Neural cell (in vitro differentiated cells): Measurements from ENCODE around the gene PRR14. TPM values are rescaled to one million over a fixed set of nuclear protein-coding genes. Genes with fewer than 3 reads are reported as not detected.

Experiments used
- H2AFZ ChIP-seq: fragments of 200-600, 300-800 bp; sonication (generic), shearing (Covaris generic); 2 replicates; pipeline ENCODE4 v1.6.0; 2014; ENCODE audit warnings: low read depth, mild to moderate bottlenecking, antibody characterized with exemption, low read length, moderate library complexity
- H3F3A ChIP-seq: fragments of 200-600 bp; shearing (Covaris generic); 2 replicates; pipeline ENCODE4 v1.6.1; 2016; ENCODE audit warnings: mild to moderate bottlenecking, moderate library complexity, mixed read lengths, antibody characterized with exemption, low read length; ENCODE audit not compliant: insufficient read depth, poor library complexity, severe bottlenecking
- H3K27ac ChIP-seq: fragments of 200-600, 300-800 bp; sonication (generic), shearing (Covaris generic); 2 replicates; pipeline ENCODE4 v1.5.1; 2014; ENCODE audit warnings: mild to moderate bottlenecking, low read length, moderate library complexity
- H3K27me3 ChIP-seq: fragments of 300-800, 200-600 bp; sonication (generic), shearing (Covaris generic); 2 replicates; pipeline ENCODE4 v1.6.0; 2014; ENCODE audit warnings: mild to moderate bottlenecking, low read depth, low read length, moderate library complexity; ENCODE audit not compliant: insufficient read depth
- H3K36me3 ChIP-seq: fragments of 300-800, 200-600 bp; sonication (generic), shearing (Covaris generic); 2 replicates; pipeline ENCODE4 v1.5.1; 2014; ENCODE audit warnings: mild to moderate bottlenecking, antibody characterized with exemption, low read length, moderate library complexity; ENCODE audit not compliant: insufficient read depth
- H3K4me2 ChIP-seq: fragments of 300-800, 200-600 bp; sonication (generic), shearing (Covaris generic); 2 replicates; pipeline ENCODE4 v1.6.0; 2014; ENCODE audit warnings: mild to moderate bottlenecking, low read length
- H3K4me3 ChIP-seq: fragments of 300-800, 200-600 bp; sonication (generic), shearing (Covaris generic); 2 replicates; pipeline ENCODE4 v1.5.1; 2014; ENCODE audit warnings: mild to moderate bottlenecking, low read length, moderate library complexity
- H3K79me2 ChIP-seq: fragments of 200-600 bp; shearing (Covaris generic); replicated peaks from 2 replicates; pipeline ENCODE4 v1.6.0; 2014; ENCODE audit warnings: mild to moderate bottlenecking, low read length, moderate library complexity; ENCODE audit not compliant: insufficient read depth
- H3K9ac ChIP-seq: fragments of 300-800, 200-600 bp; sonication (generic), shearing (Covaris generic); 2 replicates; pipeline ENCODE4 v1.6.1; 2016; ENCODE audit warnings: mild to moderate bottlenecking, low read length, mixed read lengths
- H3K9me2 ChIP-seq: fragments of 200-600 bp; shearing (Covaris generic); 2 replicates; pipeline ENCODE4 v1.6.1; 2016; ENCODE audit warnings: mild to moderate bottlenecking, low read length, mixed read lengths; ENCODE audit not compliant: insufficient read depth
- H3K9me3 ChIP-seq: fragments of 200-600, 300-800 bp; sonication (generic), shearing (Covaris generic); 2 replicates; pipeline ENCODE4 v1.6.1; 2016; ENCODE audit warnings: mild to moderate bottlenecking, mixed run types, low read length, moderate library complexity, mixed read lengths
- H4K20me1 ChIP-seq: fragments of 200-600 bp; shearing (Covaris generic); 2 replicates; pipeline ENCODE4 v1.6.1; 2016; ENCODE audit warnings: mild to moderate bottlenecking, mixed run types; ENCODE audit not compliant: insufficient read depth
- EP300 ChIP-seq: fragments of 450-650 bp; conservative IDR thresholded peaks from 2 replicates; pipeline ENCODE4 v1.6.1; 2014; ENCODE audit warnings: antibody characterized with exemption, mild to moderate bottlenecking, moderate library complexity; ENCODE audit not compliant: poor library complexity, severe bottlenecking
- EZH2 ChIP-seq: fragments of 200-600, 300-800 bp; shearing (Covaris generic), sonication (generic); IDR thresholded peaks from 2 replicates; pipeline ENCODE4 v1.6.1; 2014; ENCODE audit warnings: antibody characterized with exemption, low read length, borderline replicate concordance, mild to moderate bottlenecking; ENCODE audit not compliant: insufficient read depth, poor library complexity, severe bottlenecking
- MXI1 ChIP-seq: fragments of 450-650 bp; conservative IDR thresholded peaks from 2 replicates; pipeline ENCODE4 v1.6.1; 2014; ENCODE audit warnings: antibody characterized with exemption, mild to moderate bottlenecking; ENCODE audit not compliant: poor library complexity, severe bottlenecking
- POLR2AphosphoS5 ChIP-seq: IDR thresholded peaks from 2 replicates; pipeline ENCODE4 v1.6.1; 2012
- RAD21 ChIP-seq: fragments of 450-650 bp; conservative IDR thresholded peaks from 2 replicates; pipeline ENCODE4 v1.6.1; 2014; ENCODE audit warnings: antibody characterized with exemption, mild to moderate bottlenecking, moderate library complexity
- SMC3 ChIP-seq: fragments of 450-650 bp; conservative IDR thresholded peaks from 2 replicates; pipeline ENCODE4 v1.6.1; 2014; ENCODE audit warnings: antibody characterized with exemption, mild to moderate bottlenecking, moderate library complexity; ENCODE audit not compliant: poor library complexity
- TAF1 ChIP-seq: IDR thresholded peaks from 2 replicates; pipeline ENCODE4 v1.6.1; 2012; ENCODE audit warnings: low read depth
- polyA plus RNA-seq: library from polyadenylated mRNA; depleted of rRNA; stranded (reverse); fragments of >200 nt; gene quantifications from 2 replicates; pipeline ENCODE4 v1.2.3, GENCODE V29; 2014
- TF ChIP-seq, protein P1 (sequence below): IDR thresholded peaks from 2 replicates; pipeline ENCODE4 v1.6.1; 2012; ENCODE audit warnings: borderline replicate concordance
- TF ChIP-seq, protein P2 (sequence below): fragments of 450-650 bp; IDR thresholded peaks from 2 replicates; pipeline ENCODE4 v1.5.1; 2014; ENCODE audit warnings: antibody characterized with exemption, mild to moderate bottlenecking, moderate library complexity; ENCODE audit not compliant: poor library complexity, severe bottlenecking

PRR14 gene
- polyA plus RNA-seq, 1 donor from 2014 or later, result 23.3 TPM

DNA sequence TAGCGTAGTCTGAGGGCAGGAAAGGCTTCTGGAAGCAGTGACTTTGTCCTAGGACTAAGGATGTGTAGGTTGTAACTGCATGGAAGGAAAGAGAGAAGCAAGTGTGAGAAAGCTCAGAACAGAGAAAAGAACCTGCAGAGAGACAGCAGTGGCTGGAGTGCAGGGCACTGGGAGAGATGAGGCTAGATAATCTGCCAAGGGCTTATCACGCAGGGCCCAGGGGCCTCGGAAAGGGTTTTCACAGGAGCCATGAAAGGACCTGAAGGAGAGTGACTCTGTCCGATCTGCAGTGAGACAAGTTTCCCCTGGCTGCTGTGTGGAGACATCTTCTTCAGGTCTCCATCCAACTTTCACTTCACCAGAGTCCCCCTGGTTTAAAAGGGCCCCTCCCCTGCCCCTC is 41.1 kb downstream of the PRR14 start:
- no peaks in the 10 kb centered on the region for H3K9me3 ChIP-seq
- no peaks in the 10 kb centered on the region for H4K20me1 ChIP-seq
- H2AFZ ChIP-seq, result no peak overlapping the region
- H3K27ac ChIP-seq, result no peak overlapping the region
- H3K36me3 ChIP-seq, result no peaks in the 10 kb centered on the region
- no peaks in the 10 kb centered on the region for H3K27me3 ChIP-seq
- no peak overlapping the region for H3K4me2 ChIP-seq
- H3K9ac ChIP-seq, result no peak overlapping the region
- H3K79me2 ChIP-seq, result no peaks in the 10 kb centered on the region
- no peak for TF ChIP-seq EP300
- TF ChIP-seq MXI1, result no peak
- TF ChIP-seq, protein P1, sequence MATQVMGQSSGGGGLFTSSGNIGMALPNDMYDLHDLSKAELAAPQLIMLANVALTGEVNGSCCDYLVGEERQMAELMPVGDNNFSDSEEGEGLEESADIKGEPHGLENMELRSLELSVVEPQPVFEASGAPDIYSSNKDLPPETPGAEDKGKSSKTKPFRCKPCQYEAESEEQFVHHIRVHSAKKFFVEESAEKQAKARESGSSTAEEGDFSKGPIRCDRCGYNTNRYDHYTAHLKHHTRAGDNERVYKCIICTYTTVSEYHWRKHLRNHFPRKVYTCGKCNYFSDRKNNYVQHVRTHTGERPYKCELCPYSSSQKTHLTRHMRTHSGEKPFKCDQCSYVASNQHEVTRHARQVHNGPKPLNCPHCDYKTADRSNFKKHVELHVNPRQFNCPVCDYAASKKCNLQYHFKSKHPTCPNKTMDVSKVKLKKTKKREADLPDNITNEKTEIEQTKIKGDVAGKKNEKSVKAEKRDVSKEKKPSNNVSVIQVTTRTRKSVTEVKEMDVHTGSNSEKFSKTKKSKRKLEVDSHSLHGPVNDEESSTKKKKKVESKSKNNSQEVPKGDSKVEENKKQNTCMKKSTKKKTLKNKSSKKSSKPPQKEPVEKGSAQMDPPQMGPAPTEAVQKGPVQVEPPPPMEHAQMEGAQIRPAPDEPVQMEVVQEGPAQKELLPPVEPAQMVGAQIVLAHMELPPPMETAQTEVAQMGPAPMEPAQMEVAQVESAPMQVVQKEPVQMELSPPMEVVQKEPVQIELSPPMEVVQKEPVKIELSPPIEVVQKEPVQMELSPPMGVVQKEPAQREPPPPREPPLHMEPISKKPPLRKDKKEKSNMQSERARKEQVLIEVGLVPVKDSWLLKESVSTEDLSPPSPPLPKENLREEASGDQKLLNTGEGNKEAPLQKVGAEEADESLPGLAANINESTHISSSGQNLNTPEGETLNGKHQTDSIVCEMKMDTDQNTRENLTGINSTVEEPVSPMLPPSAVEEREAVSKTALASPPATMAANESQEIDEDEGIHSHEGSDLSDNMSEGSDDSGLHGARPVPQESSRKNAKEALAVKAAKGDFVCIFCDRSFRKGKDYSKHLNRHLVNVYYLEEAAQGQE, result no peak
- H3K9me2 ChIP-seq, result no peaks in the 10 kb centered on the region
- H3K4me3 ChIP-seq, result no peak overlapping the region
- no peaks in the 10 kb centered on the region for H3F3A ChIP-seq

GRCh38 chr16:30692396-30693064 is 41.8 kb downstream of the PRR14 start:
- TF ChIP-seq, protein P2, sequence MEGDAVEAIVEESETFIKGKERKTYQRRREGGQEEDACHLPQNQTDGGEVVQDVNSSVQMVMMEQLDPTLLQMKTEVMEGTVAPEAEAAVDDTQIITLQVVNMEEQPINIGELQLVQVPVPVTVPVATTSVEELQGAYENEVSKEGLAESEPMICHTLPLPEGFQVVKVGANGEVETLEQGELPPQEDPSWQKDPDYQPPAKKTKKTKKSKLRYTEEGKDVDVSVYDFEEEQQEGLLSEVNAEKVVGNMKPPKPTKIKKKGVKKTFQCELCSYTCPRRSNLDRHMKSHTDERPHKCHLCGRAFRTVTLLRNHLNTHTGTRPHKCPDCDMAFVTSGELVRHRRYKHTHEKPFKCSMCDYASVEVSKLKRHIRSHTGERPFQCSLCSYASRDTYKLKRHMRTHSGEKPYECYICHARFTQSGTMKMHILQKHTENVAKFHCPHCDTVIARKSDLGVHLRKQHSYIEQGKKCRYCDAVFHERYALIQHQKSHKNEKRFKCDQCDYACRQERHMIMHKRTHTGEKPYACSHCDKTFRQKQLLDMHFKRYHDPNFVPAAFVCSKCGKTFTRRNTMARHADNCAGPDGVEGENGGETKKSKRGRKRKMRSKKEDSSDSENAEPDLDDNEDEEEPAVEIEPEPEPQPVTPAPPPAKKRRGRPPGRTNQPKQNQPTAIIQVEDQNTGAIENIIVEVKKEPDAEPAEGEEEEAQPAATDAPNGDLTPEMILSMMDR, result no peak
- no peak for TF ChIP-seq EZH2
- no peak for TF ChIP-seq MXI1
- no peak for TF ChIP-seq TAF1
- no peak for TF ChIP-seq SMC3
- no peak for TF ChIP-seq POLR2AphosphoS5
- TF ChIP-seq EP300, result no peak
- TF ChIP-seq, protein P1, result no peak
- TF ChIP-seq RAD21, result no peak
- no peak overlapping the region for H3K9ac ChIP-seq
- H2AFZ ChIP-seq, result no peak overlapping the region
- H3K27me3 ChIP-seq, result no peaks in the 10 kb centered on the region
- no peaks in the 10 kb centered on the region for H3F3A ChIP-seq
- no peaks in the 10 kb centered on the region for H3K79me2 ChIP-seq
- no peaks in the 10 kb centered on the region for H3K9me2 ChIP-seq
- no peaks in the 10 kb centered on the region for H4K20me1 ChIP-seq
- no peaks in the 10 kb centered on the region for H3K36me3 ChIP-seq
- H3K4me2 ChIP-seq, result no peak overlapping the region
- no peaks in the 10 kb centered on the region for H3K9me3 ChIP-seq
- H3K4me3 ChIP-seq, result no peak overlapping the region
- H3K27ac ChIP-seq, result no peak overlapping the region
